Measurements from ENCODE around the gene PPP2R5B.

DNA sequence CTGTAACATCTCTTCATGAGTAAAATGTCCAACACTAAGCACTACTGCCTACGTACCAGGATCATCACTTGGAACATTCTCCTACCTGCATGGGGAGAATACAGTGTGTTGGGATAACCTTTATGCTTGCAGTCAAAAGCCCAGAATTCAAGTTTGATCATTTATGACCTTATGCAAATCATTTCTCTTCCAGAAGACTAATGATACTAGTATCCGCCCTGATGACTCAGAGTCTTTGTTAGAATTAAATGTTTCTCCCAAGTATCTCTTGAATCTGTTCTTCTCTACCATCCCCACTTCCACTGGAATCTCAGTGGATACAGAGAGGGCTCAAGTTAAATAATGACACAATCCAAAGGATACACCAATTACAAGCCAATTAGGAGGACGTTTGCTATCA lies 35.0 kb downstream of the PPP2R5B start:
- TF ChIP-seq CTCF (conservative IDR thresholded peaks at IDR 0.05 in 1 of 2, IDR thresholded peaks at IDR 0.05 in 1 of 2; ENCODE audit: extremely low read depth in 1 of 2, insufficient read depth in 1 of 2, low read depth in 1 of 2, low read length in 2 of 2) = no peak
- no peak for TF ChIP-seq EZH2 (IDR thresholded peaks at IDR 0.05; ENCODE audit: borderline replicate concordance, low read length)

Data from mammary epithelial cell (primary cell).